DND-41 (cell line): ENCODE data around the gene LYVE1.

Source experiments
- EZH2 ChIP-seq: IDR thresholded peaks from 3 replicates; pipeline ENCODE4 v1.6.1; 2012; ENCODE audit warnings: borderline replicate concordance, low read depth, mild to moderate bottlenecking, moderate library complexity, low read length, inconsistent platforms; ENCODE audit not compliant: severe bottlenecking
- TF ChIP-seq, protein P1 (sequence below): IDR thresholded peaks from 2 replicates; pipeline ENCODE4 v1.5.1; 2012; ENCODE audit warnings: borderline replicate concordance, low read length, moderate library complexity, mild to moderate bottlenecking; ENCODE audit not compliant: poor library complexity, severe bottlenecking; ENCODE audit errors: extremely low read depth

DNA sequence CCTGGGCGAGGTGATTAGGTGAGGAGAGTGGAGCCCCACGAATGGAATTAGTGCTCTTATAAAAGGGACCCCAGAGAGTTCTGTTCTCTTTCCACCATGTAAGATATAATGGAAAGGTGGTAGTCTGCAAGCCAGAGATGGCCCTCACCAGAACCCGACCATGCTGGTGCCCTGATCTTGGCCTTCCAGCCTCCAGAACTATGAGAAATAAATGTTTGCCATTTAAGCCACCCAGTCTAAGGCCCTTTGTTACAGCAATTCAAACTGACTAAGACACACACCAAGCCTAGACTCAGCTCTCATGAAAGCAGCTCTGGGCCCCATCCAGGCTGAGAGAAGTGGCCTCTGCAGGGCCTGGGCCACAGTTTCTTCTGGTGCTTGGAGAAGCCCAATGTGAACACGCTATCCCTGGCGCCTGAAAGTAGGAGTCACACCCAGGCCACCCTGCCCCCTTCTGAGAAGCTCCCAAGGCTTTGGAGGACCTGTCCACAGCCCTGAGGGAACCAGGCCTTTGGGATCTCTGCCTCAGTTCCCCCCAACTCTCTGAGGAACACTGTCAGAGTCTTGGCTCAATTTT, 35.3 kb upstream of the LYVE1 start:
- TF ChIP-seq, protein P1, sequence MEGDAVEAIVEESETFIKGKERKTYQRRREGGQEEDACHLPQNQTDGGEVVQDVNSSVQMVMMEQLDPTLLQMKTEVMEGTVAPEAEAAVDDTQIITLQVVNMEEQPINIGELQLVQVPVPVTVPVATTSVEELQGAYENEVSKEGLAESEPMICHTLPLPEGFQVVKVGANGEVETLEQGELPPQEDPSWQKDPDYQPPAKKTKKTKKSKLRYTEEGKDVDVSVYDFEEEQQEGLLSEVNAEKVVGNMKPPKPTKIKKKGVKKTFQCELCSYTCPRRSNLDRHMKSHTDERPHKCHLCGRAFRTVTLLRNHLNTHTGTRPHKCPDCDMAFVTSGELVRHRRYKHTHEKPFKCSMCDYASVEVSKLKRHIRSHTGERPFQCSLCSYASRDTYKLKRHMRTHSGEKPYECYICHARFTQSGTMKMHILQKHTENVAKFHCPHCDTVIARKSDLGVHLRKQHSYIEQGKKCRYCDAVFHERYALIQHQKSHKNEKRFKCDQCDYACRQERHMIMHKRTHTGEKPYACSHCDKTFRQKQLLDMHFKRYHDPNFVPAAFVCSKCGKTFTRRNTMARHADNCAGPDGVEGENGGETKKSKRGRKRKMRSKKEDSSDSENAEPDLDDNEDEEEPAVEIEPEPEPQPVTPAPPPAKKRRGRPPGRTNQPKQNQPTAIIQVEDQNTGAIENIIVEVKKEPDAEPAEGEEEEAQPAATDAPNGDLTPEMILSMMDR: no peak
- no peak for TF ChIP-seq EZH2
